GM21737 (cell line): ENCODE results near the gene SLC22A3.
"Not testable (repeated sequence)": the region's sequence is repeated elsewhere in the genome, so short reads cannot be mapped to it uniquely, and the experiment has no call there.

Source experiments
- ATAC-seq: cut with Tn5 transposase; IDR thresholded peaks from one replicate; pipeline ENCODE4 v1.9.1; 2021; ENCODE audit warnings: mild to moderate bottlenecking, moderate library complexity; ENCODE audit not compliant: unreplicated experiment

SLC22A3 gene

GRCh38 chr6:160437775-160438174 is 89.6 kb downstream of the SLC22A3 start:
- ATAC-seq: no peak

DNA sequence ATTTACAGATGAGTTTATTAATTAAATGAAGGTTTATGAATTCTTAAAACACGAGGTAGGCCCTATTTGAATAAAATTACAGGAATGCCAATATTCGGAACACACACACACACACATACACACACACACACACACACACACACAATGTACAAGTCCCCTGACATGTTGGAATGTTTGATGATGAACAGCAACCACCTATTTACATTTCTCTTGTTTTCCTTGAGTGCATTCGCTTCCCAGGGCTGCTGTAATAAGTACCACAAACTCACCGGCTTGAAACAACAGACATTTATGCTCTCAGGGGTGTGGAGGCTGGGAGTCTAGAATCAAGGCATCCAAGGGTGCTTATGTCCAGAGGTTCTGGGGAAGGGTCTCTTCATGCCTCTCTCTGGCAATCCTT is 90.3 kb downstream of the SLC22A3 start:
- no peak for ATAC-seq

DNA sequence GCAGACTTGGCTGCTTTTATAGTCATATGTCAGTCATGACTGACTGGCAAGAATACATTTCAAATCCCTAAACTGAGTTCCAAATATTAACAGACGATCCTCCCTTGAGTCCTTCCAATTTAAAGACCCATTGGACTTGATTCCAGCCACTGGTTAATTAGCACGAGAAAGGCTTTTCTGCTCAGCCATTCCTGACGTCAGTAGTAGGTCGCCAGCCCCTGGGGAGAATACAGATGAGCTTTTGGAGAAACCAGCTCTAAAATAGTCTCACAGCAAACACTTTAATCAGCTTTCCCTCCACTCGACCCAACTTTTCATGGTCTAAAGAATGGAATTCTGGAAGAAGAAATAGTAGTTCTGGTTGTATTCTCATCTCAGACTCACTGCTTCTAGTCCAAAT is 91.6 kb downstream of the SLC22A3 start:
- no peak for ATAC-seq

DNA sequence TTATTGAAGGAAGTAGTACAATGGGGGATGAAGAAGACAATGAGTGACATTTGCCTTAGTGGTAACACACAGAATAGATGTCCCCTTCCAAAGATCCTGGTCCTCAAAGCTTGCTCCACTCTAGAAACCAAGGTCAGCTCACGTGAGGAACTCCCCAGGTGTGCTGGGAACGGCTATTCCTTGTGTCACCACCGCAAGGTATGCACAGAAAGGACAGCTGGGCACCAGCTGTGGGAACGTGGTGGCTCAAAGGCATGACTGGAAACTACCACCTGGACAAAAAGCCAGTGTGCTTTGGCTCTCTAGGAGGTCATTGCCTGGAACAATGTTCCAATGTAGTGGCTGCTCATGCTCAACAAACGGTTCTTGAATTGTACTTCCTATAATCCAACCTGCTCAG is 94.0 kb downstream of the SLC22A3 start:
- ATAC-seq: no peak

DNA sequence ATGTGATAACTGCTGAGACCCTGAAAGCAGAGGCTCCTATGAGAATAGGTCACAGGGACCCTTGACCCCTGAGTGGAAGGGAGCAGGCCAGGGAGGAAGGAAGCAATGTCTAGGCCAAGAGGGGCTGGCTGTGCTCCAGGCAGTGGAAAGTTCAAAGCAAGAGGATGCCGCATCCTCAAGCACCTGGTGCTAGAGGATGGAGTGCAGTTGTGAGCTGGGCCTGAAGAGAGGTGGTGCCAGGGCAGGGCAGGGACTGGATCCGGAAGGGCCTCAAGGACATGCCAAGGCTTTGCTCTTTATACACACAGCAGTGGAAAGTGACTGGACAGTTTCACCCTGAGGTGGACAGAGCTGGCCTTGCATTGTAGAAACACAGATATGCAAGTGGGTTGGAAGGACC is 97.0 kb downstream of the SLC22A3 start:
- ATAC-seq: no peak

DNA sequence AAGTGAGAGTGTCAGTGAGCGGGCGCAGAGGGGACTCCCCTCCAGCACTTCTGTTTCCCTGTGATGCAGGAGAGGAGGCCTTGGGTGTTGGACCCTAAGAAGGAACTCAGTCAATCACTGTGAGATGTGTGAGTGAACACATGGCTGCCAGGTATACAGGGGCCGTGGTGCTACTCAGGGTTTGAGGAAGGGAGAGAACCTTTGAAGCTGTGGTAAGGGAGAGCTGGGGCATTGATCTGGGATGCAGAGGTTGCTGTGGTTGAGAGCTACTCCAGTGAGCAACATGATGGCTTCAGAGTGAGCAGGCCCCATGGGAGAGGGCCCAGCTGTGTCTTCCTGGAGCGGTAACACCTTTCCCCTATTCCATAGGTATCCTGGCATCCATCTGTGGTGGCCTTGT is 99.2 kb downstream of the SLC22A3 start:
- ATAC-seq: no peak

DNA sequence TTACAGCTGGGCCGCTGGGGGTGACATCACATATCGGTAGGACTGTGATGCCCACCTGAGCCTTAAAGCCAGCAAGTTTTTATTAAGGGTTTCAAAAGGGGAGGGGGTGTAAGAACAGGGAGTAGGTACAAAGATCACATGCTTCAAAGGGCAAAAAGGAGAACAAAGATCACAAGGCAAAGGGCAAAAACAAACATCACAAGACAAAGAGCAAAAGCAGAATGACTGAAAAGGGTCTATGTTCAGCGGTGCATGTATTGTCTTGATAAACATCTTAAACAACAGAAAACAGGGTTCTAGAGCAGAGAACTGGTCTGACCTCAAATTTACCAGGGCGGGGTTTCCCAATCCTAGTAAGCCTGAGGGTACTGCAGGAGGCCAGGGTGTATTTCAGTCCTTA is 101.6 kb downstream of the SLC22A3 start:
- ATAC-seq: not testable (repeated sequence)

DNA sequence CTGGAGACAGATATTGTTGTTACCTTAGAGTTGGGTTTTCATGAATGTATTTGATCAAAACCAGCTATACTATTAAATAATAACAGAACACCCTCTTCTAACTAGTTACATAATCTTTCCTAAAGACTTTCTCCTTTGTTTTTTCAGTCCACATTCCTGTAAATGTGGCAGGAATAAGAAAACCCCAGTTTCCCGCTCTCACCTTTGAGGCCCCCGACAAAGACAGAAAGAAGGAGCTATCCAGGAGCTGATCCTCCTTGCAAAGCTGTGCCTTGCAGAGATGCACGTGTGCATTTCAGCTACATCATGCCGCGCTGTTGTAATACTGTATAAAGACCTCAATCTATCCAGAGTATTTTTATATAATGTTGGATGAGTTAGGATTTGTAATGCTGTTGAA is 102.7 kb downstream of the SLC22A3 start:
- ATAC-seq: no peak

DNA sequence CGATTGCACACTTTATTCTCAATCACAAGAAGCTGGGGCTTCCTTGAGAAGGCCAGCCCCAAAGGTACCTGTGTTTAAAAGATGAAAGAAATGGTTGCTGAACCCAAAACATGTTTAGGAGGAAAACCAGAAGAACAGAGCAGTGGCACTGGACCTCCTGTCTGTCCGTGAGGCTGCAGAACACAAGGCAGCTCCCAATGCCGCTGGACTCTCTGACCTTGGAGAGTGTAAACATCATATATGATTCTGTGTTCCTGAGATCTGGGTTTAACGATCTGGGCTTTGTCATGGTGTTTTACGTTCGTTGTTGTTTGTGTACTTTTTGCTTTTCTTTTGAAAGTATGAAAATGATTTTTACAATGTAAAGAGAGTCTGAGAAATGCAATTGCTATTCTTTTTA is 106.1 kb downstream of the SLC22A3 start:
- no peak for ATAC-seq

DNA sequence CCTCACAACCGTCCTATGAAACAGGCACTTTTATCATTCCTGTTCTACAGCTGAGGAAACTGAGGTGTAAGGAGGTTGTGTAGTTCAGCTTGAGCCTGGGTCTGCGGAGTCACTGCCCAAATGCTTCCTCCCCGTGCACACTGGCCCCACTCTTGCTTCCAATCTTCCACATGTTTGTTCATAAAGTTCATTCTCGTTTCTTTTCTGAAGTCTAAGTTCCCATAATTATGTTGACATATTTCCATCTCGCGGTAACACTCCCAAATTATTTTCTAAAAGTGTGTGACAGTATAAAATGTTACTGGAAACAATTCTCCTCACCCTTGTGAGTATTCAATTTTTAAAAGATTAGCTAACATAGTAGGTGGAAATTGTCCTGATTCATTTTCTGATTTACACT is 106.9 kb downstream of the SLC22A3 start:
- ATAC-seq: no peak

DNA sequence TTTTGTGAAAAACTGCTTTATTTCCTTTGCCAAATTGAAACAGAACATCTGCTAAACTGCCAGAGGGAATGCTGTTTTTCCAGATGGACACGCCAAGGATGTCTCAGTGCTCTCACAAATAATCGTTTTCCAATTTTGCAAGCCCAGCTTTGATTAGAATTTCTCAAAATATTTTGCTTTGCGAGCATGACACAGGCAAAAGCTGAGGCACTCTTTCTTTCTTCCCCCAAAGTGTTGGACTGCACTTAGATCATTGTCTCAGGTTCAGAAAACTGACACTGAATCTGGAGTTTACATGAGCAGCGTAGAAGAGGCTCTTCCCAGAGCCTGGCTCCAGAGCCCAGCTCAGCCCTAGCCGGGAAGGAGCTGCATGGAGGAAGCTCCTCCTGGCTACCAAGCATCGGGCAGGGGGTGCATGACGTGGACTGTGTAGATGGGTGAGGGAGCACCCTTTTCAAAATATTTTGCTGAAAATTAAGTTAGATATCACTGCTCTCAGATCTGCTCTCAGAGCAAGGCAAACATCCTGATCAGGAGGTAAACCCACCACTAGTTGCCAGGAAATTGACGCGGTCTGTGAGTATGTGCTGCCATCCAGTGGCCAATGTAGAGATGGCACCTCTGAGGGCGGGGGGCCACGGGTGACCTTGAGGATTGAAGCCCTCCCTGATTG is 107.5 kb downstream of the SLC22A3 start:
- peak; percentile 67 for ATAC-seq

GRCh38 chr6:160456214-160456546 is 108.0 kb downstream of the SLC22A3 start:
- no peak for ATAC-seq

- no peak for ATAC-seq
Measured at GRCh38 chr6:160457823-160458222, 109.6 kb downstream of the SLC22A3 start.

DNA sequence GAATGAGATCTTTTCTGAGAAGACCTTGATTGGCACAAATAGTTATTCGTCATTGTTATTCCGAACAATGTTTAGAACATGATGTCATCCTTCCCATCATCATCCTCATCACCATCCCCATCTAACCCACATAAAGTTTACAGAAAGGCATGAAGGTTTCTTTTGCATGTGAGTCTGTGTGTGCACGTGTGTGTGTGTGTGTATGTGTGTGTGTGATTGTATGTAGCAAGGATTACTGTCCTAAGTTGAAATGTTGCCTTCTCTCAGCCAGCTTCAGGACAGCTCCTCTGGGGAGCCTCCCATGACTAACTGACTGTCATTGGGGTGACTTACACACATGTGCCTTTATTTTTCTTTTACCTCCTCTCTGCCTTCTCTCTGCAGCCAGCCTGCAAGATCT is 113.5 kb downstream of the SLC22A3 start:
- no peak for ATAC-seq

DNA sequence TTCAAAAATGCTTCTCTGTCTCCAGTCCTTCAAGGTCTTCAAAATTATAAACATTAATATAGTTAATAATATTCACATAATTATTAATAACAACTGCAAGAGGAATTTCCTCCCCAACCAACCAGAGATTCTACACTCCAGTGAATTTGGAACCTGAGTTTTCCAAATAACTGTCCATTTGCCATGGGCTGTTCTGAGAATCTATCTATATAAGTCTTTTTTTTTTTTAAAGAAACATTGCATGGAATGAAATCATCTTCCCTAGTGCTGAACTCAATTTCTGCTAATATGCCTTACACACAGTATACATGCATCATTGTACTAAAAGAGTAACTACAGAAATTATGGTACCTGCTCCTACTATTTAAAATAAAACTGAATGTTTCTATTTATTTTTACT is 113.9 kb downstream of the SLC22A3 start:
- ATAC-seq: peak; percentile 11

DNA sequence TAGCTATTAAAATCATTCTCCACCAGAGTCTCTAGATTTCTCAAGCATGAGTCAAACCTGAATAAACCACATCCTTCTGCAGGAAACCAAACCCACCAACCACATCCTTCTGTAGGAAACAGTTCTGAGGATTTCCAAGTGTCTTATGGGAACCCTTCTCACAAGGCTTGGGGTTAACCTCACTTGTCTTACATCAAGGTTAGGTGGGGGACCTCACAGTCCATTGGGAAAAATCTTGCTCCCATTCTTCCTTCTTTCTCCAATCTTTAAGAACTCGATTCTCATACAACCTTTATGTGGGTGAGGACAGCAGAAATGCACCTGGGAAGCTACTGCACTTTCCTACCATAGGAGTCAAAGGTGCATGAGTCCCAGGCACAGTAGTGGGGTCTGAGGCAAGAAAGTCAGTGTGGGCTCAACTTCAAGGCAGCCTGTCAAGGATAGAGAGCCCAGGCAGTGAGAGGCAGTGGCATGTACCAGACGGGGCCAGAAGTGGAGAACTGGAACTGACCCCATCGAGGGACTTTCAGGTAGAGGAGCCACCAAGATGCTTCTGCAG is 114.5 kb downstream of the SLC22A3 start:
- peak; percentile 97 for ATAC-seq

- ATAC-seq: no peak
Measured at GRCh38 chr6:160464744-160465143, 116.6 kb downstream of the SLC22A3 start.

DNA sequence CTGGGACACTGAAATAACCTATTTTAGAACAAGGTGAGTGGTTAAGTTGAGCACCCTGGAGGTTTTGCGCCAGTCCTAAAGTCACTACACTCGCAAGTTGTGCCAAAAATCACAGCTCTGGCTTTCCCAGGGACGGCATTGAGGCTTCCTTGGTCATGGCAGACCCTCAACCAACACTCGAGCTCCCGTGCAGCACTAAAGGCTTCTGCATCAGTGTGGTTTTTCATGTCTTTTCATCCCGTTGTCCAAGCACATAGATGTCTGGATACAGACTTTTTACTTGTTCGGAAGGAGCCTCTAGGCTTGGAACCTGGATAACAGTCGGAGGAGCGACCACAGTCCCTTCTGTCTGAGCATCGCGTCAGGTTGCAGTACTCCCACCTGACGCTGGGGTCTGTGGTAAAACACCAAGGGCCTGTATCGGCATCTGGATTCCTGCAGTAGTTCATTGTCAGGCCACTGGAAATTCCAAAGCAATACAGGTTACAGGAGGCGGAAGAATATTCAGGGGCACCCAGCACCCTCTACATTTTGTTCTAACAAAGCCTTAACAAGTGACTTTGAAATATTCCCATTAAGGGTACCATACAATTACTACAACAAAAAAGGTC is 119.2 kb downstream of the SLC22A3 start:
- not testable (repeated sequence) for ATAC-seq

- ATAC-seq: no peak
Measured at GRCh38 chr6:160469153-160469552, 121.0 kb downstream of the SLC22A3 start.

DNA sequence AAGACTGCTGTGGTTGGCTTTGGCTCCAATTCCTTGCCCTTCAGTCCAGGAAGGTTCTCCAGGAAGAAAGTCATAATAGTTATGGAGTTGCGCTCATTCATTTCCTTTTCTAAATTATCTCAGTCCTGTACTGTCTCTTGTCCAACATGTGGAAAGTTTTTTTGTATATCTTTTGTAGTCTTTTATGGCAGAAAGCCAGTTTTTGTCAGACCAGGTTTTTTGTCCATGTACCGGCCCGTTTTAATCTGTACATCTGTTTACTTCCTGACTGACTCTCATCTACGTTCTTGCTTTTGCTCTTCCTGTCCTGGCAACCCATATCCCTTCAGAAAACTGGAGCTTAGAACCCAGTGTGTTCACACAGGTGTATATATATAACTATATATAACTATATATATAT is 127.9 kb downstream of the SLC22A3 start:
- not testable (repeated sequence) for ATAC-seq

- ATAC-seq: not testable (repeated sequence)
Measured at GRCh38 chr6:160477072-160477471, 128.9 kb downstream of the SLC22A3 start.

DNA sequence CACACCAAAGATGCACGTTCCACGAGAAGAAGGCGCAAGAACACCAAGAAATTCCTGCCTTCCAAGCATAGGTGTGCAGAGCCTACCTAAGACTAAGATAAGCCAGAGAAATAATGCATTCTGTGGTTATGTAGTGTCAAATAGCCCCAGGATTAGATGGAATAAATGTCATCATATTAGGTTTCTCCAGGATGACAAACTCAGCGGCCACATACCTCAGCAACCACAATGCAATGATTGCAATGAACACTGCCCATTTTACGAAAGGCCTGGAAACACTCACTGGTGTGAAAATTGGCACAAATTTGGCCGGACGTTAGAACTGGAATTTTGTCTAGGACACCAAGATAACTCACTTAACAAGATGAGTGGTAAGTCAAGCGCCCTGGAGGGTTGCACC is 129.7 kb downstream of the SLC22A3 start:
- ATAC-seq: no peak

DNA sequence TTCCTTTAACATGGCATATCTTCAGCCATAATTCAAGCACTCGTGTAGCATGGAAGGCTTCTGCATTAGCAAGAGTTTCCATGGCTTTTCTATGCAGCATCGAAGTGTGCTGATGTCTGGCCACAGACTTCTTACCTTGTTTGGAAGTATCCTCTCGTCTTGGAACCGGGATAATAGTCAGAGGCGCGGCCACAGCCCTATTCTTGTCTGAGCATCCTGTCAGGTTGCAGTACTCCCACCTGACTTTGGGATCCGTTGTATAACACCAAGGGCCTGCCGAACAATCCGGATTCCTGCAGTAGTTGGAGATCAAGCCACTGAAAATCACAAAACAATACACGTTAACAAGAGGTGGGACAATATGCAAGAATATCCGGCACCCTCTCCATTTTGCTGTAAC is 138.9 kb downstream of the SLC22A3 start:
- ATAC-seq: no peak
